GM12801 (cell line): ENCODE results near the gene HDAC6.

Experiments used
- CTCF ChIP-seq: IDR thresholded peaks from one replicate; pipeline ENCODE4 v1.5.1; 2011; ENCODE audit warnings: control low read depth; ENCODE audit not compliant: insufficient read length; ENCODE audit errors: extremely low read depth

HDAC6 gene

DNA sequence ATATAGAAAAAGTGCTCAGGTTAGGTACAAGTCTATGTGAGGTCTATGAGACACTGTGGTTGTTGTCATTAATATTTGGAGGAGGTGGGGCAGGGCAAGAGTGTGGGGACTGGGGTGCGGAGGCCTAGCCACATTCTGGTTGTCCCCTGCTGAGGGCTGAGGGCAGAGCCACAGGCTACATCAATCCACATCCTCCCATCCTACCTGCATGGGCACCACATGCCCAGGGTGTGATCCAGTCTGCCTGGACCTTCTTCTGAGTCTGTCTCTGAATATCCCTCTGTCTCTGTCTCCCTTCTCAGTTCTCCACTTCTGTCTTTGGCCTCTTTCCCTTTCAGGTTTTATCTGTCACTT is 16.7 kb upstream of the HDAC6 start:
- TF ChIP-seq CTCF = no peak

DNA sequence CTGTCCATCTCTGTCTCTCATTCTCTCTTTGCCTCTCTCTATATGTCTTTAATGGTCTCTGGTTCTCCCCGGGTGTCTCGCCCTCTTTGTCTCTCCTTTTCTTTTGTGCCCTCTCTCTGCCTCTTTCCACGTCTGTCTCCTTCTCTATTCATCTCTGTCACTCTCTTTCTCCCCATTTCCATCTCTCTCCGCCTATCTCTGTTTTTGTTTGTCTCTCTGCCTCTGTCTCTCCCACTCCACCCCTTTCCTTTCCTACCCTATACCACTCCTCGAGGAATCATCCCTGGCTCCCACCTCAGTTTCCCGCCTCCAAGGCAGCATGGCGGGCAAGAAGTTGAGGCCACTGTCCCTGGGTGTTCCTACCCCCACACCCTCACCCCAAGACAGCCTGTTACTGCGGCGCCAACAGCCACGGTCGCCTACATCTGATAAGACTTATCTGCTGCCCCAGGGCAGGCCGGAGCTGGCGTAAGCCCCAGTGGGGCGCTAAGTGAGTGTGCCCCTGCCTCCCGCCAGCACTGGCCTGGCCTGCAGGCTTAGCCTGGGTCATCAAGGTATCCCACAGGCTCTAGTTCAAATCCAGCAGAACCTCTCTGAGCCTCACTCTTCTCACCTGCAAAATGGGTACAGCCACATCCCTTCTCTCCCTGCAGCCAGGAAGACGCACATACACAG is 16.2 kb upstream of the HDAC6 start:
- no peak for TF ChIP-seq CTCF

DNA sequence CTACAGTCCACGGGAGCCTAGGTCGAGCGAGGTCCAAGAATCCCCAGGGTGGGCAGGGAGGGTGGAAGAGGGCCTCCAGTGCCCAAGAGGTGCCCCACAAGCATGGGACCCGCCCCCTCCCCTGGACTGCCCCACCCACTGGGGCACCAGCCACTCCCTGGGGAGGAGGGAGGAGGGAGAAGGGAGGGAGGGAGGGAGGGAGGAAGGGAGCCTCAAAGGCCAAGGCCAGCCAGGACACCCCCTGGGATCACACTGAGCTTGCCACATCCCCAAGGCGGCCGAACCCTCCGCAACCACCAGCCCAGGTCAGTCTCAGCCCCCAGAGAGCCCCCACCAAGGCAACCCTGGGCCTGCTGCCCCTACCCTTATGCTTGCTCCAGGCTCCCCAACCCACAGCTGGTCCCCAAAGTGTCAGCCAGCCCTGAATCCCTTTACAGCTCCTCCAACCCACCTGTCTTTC is 15.5 kb upstream of the HDAC6 start, which contains the start of gene GATA1:
TSS of gene GATA1 (plus strand) at position 250 of the 460 bp plus-strand sequence. CDS start 4,520 bp downstream, outside the sequence.
- no peak for TF ChIP-seq CTCF

GRCh38 chrX:48786825-48787504 is 14.9 kb upstream of the HDAC6 start:
- TF ChIP-seq CTCF = no peak

- TF ChIP-seq CTCF = no peak
Measured at GRCh38 chrX:48787505-48788443, 14.1 kb upstream of the HDAC6 start.

GRCh38 chrX:48789366-48790220 is 12.3 kb upstream of the HDAC6 start:
- TF ChIP-seq CTCF = no peak
